ENCODE data around the gene ADCY9.
"Not testable (repeated sequence)": the region's sequence is repeated elsewhere in the genome, so short reads cannot be mapped to it uniquely, and the experiment has no call there.

The ADCY9 gene

DNA sequence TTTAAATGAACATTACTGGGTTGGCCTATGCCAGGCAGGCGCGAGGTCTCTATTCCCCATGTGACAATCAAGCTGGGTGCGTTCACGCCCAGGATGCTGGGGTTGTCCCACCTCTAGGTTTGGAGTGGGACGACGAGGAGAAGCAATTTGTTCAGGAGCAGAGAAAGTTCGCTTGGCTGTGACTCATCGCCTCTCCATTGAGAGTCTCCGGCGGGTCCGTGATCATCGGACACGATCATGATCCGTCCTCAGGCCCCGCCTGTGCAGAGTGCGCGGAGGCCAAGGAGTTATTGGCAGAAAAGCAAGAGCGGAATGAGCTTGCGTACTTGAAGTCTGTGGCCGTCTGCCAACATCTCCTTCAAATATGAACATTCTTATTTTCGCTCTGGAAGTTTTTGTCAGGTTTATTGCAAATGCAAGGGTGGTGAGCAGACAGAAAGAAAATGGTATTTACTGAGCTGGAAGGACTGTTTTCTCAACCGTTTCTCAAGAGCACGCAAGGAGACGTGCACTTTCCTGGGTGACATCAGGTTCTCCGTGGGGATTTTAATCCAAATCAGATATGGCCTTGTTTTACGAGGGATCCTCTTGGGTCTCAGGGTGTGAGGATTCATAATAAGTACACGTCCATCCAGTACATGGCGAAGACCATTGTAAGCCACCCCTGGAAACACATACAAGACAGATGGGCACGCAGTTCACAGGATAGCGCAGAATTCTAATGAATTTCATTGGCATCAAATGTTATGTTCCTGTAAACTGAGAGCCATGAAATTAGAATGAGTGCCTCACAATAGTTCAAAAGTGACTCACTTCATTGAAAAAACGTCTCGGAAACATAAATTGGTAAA is 165.7 kb downstream of the ADCY9 start:
- in situ Hi-C loops (cut with MboI; ENCODE audit: low sequenced_read_pairs, unreplicated experiment): no loop called here
- TF ChIP-seq, protein P1, sequence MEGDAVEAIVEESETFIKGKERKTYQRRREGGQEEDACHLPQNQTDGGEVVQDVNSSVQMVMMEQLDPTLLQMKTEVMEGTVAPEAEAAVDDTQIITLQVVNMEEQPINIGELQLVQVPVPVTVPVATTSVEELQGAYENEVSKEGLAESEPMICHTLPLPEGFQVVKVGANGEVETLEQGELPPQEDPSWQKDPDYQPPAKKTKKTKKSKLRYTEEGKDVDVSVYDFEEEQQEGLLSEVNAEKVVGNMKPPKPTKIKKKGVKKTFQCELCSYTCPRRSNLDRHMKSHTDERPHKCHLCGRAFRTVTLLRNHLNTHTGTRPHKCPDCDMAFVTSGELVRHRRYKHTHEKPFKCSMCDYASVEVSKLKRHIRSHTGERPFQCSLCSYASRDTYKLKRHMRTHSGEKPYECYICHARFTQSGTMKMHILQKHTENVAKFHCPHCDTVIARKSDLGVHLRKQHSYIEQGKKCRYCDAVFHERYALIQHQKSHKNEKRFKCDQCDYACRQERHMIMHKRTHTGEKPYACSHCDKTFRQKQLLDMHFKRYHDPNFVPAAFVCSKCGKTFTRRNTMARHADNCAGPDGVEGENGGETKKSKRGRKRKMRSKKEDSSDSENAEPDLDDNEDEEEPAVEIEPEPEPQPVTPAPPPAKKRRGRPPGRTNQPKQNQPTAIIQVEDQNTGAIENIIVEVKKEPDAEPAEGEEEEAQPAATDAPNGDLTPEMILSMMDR (IDR thresholded peaks at IDR 0.05; ENCODE audit: borderline replicate concordance, control extremely low read depth, extremely low read depth, insufficient read depth, missing control alignments): no peak
- no peak for DNase-seq (ENCODE audit: low spot score)

DNA sequence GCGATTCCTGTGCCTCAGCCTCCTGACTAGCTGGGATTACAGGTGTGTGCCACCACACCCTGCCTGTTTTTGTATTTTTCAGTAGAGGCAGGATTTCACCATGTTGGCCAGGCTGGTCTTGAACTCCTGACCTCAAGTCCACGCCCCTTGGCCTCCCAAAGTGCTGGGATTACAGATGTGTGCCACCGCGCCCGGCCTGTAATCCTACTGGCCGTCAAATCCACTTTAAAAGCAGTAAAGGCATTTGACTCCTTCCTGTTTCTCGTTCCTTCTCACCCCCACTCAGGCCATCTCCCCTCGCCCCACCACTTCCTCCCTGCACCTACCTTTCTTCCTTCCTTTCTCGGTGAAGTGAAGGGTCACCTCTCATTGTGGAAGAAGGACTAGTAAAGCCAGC is 166.3 kb downstream of the ADCY9 start:
- DNase-seq (ENCODE audit: low spot score): no peak
- TF ChIP-seq, protein P1 (IDR thresholded peaks at IDR 0.05; ENCODE audit: borderline replicate concordance, control extremely low read depth, extremely low read depth, insufficient read depth, missing control alignments): no peak
- in situ Hi-C loops (cut with MboI; ENCODE audit: low sequenced_read_pairs, unreplicated experiment): no loop called here

DNA sequence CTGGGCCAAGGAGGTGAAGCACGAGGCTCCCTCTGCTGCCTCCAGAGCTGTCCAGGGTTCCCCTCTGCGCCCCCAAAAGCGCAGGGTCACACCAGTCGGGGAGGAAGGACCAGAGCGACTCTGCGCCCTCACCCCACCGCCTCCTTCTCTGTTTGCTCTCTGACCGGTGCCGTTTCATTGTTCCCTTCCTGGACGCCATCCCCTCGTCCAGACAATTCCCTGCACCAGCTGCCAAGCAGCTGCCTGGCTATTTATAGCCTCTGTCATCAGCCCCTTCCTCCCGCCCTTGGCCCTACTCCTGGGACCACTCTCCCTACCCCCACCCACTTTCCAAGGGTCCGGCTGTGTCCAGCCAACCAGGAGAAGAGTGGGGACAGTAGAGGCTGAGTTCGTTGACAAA is 167.0 kb downstream of the ADCY9 start:
- TF ChIP-seq, protein P1 (IDR thresholded peaks at IDR 0.05; ENCODE audit: borderline replicate concordance, control extremely low read depth, extremely low read depth, insufficient read depth, missing control alignments): no peak
- in situ Hi-C loops (cut with MboI; ENCODE audit: low sequenced_read_pairs, unreplicated experiment): no loop called here

DNA sequence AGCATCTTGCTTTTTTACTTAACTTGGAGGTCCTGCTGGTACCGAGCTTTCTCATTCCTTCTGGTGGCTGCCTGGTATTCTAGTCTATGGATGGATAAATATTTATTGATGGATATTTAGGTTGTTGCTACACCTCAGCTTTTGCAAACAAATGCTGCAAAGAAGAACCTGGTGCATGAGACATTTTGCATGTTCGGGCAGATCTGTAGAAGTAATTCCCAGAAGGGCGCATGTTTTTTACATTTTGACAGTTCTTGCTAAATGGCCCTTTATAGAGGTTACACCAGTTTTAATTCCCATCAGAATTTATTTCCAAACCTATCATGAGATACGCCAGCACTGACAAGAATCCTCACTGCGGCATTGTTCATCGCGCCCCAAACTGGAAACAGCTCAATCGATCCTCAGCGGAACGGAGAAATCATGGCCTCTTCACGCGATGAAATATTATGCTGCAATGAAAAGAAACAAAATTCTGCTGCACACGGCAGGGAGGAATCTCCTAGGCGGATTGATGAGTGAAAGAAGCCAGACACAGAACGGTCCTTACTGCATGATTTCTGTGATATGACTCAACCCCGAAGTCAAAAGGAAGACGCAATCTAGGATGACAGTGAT is 167.8 kb downstream of the ADCY9 start:
- TF ChIP-seq, protein P1 (IDR thresholded peaks at IDR 0.05; ENCODE audit: borderline replicate concordance, control extremely low read depth, extremely low read depth, insufficient read depth, missing control alignments): no peak
- no peak for DNase-seq (ENCODE audit: low spot score)
- in situ Hi-C loops (cut with MboI; ENCODE audit: low sequenced_read_pairs, unreplicated experiment): no loop called here

More for the DNA sequence above, 167.0 kb downstream of the ADCY9 start:
- DNase-seq (ENCODE audit: low spot score): no peak

DNA sequence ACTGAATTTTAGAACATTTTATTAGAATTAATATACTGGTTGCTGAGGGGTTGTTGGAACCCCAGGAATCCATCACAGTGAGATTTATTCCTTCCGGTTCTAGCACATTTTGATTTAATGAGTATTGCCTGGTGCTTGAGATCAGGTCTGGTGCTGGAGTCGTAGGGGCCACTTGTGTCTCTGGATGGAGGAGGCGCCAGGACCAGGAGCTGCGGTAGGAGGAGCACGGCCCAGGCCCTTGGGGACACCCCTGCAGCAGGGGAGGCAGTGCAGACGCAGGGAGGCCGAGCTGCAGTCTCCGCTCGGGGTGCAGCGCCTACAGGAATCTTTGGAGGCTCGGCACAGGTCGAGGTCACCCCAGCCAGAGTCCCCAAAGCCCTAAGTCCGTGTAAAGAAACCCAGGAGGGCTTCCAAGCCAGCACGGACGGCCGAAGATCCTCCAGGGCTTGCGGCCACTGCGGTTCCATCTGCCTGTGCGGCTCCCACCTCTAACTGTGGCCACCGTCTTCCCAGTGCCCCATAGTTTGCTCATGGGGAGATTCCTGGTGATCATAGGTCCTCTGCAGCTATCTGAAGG is 169.6 kb downstream of the ADCY9 start:
- in situ Hi-C loops (cut with MboI; ENCODE audit: low sequenced_read_pairs, unreplicated experiment): no loop called here
- TF ChIP-seq, protein P1 (IDR thresholded peaks at IDR 0.05; ENCODE audit: borderline replicate concordance, control extremely low read depth, extremely low read depth, insufficient read depth, missing control alignments): no peak
- DNase-seq (ENCODE audit: low spot score): peak; percentile 16

DNA sequence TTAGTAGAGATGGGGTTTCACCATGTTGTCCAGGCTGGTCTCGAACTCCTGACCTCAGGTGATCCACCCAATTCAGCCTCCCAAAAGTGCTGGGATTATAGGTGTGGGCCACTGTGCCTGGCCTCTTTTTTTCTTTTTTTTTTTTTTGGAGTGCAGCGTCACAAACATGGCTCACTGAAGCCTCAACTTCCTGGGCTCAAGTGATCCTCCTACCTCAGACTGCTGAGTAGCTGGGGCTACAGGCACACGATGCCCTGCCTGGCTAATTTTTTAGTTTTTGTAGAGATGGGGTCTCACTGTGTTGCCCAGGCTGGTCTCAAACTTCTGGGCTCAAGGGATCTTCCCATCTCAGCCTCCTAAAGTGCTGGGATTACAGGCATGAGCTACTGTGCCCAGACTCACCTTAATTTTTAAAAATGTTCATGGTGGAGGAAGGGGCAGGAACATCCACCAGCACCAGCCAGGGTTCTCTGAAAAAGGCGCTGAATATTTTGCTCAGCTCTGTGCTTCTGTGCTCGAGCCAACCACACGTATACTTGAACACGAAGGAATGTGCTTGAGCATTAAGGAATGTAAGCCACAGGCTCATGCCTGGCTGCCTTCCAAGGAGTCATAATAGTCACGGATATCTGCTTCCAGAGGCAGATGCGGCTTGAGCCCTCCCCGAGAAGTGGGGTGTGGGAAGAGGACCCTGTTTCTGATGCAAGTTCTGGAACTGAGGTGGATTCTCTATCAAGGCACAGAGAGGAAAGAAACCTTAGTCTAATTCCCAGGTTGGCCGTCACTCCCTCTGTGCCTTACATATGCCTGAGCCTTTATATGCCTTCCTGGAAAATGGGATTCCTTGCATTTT is 170.3 kb downstream of the ADCY9 start:
- no peak for DNase-seq (ENCODE audit: low spot score)
- TF ChIP-seq, protein P1 (IDR thresholded peaks at IDR 0.05; ENCODE audit: borderline replicate concordance, control extremely low read depth, extremely low read depth, insufficient read depth, missing control alignments): no peak
- in situ Hi-C loops (cut with MboI; ENCODE audit: low sequenced_read_pairs, unreplicated experiment): no loop called here

DNA sequence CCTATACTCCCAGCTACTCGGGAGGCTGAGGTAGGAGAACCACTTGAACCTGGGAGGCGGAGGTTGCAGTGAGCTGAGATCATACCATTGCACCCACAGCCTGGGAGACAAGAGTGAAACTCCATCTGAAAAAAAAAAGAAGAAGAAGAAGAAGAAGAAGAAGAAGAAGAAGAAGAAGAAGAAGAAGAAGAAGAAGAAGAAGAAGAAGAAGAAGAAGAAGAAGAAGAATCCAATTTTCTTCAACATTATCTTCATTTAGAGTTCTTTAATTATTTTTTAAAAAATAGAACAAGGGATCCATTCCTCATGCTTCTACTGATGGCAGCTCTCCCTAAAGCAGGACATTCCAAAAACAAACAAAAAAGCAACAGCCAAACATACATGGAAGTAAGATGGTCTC is 171.8 kb downstream of the ADCY9 start:
- DNase-seq (ENCODE audit: low spot score); in situ Hi-C loops (cut with MboI; ENCODE audit: low sequenced_read_pairs, unreplicated experiment): not testable (repeated sequence)

DNA sequence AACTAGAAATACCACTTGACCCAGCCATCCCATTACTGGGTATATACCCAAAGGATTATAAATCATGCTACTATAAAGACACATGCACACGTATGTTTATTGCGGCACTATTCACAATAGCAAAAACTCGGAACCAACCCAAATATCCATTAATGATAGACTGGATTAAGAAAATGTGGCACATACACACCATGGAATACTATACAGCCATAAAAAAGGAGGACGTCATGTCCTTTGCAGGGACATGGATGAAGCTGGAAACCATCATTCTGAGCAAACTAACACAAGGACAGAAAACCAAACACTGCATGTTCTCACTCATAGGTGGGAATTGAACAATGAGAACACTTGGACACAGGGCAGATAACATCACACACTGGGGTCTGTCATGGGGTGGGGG is 174.1 kb downstream of the ADCY9 start:
- in situ Hi-C loops (cut with MboI; ENCODE audit: low sequenced_read_pairs, unreplicated experiment); DNase-seq (ENCODE audit: low spot score): not testable (repeated sequence)
